ENCODE measurements around the gene PTDSS2.

PTDSS2 gene

DNA sequence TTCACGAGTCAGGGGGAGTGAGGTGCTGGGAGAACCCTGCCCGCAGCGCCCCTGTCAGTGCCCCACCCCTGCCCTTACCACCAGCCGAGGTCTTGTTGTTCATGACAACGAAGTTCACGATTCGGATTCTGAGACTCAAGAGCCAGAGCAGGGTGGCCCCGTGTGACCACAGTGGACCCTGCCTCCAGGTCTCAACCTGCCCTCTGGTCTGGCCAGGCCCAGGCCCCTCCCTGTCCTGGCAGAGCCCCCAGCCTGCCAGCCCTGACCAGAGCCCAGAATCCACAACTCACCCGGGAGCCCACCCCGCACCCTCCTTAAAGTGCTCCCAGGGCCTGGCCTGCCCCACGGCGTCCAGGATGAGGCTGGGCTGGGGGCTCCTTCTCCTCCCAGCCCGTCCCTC is 18.2 kb upstream of the PTDSS2 start:
- no peaks in the 10 kb centered on the region for H4K20me1 ChIP-seq (ENCODE audit: insufficient read depth, low read length)

DNA sequence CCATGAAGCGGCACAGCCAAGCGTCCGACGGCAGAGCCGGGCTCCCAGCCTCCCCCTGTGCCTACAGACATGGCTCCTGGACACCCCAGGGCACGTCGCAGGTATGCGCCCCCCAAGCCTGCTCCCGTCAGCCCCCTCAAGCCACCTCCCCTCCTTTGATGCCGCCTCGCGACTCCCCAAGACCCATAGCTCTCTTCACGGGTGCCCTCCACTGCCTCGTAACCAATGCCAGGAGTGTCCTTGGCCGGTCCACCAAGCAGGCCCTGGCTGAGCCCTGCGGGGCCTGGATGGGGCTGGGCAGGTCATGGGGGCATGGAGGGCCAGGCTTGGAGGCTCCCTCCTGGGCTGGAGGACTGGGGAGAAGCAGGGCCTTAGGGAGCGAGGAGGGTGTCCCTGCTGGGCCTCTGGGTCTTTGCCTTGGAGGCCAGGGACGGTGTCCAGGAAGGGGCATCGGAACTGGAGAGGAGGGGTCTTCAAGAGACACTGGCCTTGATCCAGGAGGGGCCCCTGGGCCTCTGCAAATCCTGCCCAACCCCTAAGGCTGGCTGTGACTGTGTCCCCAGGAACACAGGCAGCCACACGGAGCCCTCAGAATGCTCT is 17.5 kb upstream of the PTDSS2 start:
- no peak overlapping the region for H3K4me2 ChIP-seq (ENCODE audit: low read depth, low read length)
- no peak for TF ChIP-seq EZH2 (optimal IDR thresholded peaks at IDR 0.05; ENCODE audit: low read depth, low read length)
- TF ChIP-seq EZH2phosphoT487 (IDR thresholded peaks at IDR 0.05; ENCODE audit: low read length), result no peak
- TF ChIP-seq, protein P1, sequence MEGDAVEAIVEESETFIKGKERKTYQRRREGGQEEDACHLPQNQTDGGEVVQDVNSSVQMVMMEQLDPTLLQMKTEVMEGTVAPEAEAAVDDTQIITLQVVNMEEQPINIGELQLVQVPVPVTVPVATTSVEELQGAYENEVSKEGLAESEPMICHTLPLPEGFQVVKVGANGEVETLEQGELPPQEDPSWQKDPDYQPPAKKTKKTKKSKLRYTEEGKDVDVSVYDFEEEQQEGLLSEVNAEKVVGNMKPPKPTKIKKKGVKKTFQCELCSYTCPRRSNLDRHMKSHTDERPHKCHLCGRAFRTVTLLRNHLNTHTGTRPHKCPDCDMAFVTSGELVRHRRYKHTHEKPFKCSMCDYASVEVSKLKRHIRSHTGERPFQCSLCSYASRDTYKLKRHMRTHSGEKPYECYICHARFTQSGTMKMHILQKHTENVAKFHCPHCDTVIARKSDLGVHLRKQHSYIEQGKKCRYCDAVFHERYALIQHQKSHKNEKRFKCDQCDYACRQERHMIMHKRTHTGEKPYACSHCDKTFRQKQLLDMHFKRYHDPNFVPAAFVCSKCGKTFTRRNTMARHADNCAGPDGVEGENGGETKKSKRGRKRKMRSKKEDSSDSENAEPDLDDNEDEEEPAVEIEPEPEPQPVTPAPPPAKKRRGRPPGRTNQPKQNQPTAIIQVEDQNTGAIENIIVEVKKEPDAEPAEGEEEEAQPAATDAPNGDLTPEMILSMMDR (IDR thresholded peaks at IDR 0.05; ENCODE audit: low read length), result no peak
- no peaks in the 10 kb centered on the region for H3K36me3 ChIP-seq (replicated peaks; ENCODE audit: insufficient read depth, low read length)
- H3K4me1 ChIP-seq (ENCODE audit: low read length), result no peaks in the 10 kb centered on the region
- H3K9me3 ChIP-seq (replicated peaks; ENCODE audit: insufficient read depth, low read length), result no peaks in the 10 kb centered on the region
- H4K20me1 ChIP-seq (ENCODE audit: insufficient read depth, low read length), result no peaks in the 10 kb centered on the region
- H3K9me2 ChIP-seq (replicated peaks; ENCODE audit: insufficient read depth, low read length), result no peaks in the 10 kb centered on the region
- no peak overlapping the region for H3K9ac ChIP-seq (ENCODE audit: low read length)
- H3K79me2 ChIP-seq (ENCODE audit: low read length), result no peaks in the 10 kb centered on the region
- no peak overlapping the region for H2AFZ ChIP-seq (ENCODE audit: low read length)
- H3K4me3 ChIP-seq (ENCODE audit: low read length), result no peak overlapping the region
- H3F3A ChIP-seq (ENCODE audit: insufficient read depth, low read length), result no peaks in the 10 kb centered on the region
- no peak for DNase-seq
- H3K27me3 ChIP-seq (replicated peaks; ENCODE audit: insufficient read depth, low read length), result no peaks in the 10 kb centered on the region
- no peak overlapping the region for H3K27ac ChIP-seq (ENCODE audit: low read length)

More for the DNA sequence above, 18.2 kb upstream of the PTDSS2 start:
- H3K4me1 ChIP-seq (ENCODE audit: low read length), result no peaks in the 10 kb centered on the region
- H3K4me2 ChIP-seq (ENCODE audit: low read depth, low read length), result no peak overlapping the region
- no peak overlapping the region for H2AFZ ChIP-seq (ENCODE audit: low read length)
- no peak overlapping the region for H3K9ac ChIP-seq (ENCODE audit: low read length)
- H3K27ac ChIP-seq (ENCODE audit: low read length), result no peak overlapping the region
- H3K9me3 ChIP-seq (replicated peaks; ENCODE audit: insufficient read depth, low read length), result no peaks in the 10 kb centered on the region
- no peaks in the 10 kb centered on the region for H3K27me3 ChIP-seq (replicated peaks; ENCODE audit: insufficient read depth, low read length)
- no peak overlapping the region for H3K4me3 ChIP-seq (ENCODE audit: low read length)
- no peaks in the 10 kb centered on the region for H3K79me2 ChIP-seq (ENCODE audit: low read length)
- H3K9me2 ChIP-seq (replicated peaks; ENCODE audit: insufficient read depth, low read length), result no peaks in the 10 kb centered on the region
- no peaks in the 10 kb centered on the region for H3F3A ChIP-seq (ENCODE audit: insufficient read depth, low read length)
- no peak for TF ChIP-seq EZH2phosphoT487 (IDR thresholded peaks at IDR 0.05; ENCODE audit: low read length)
- no peak for TF ChIP-seq EZH2 (optimal IDR thresholded peaks at IDR 0.05; ENCODE audit: low read depth, low read length)
- TF ChIP-seq, protein P1 (IDR thresholded peaks at IDR 0.05; ENCODE audit: low read length), result no peak
- DNase-seq, result no peak
- no peaks in the 10 kb centered on the region for H3K36me3 ChIP-seq (replicated peaks; ENCODE audit: insufficient read depth, low read length)

DNA sequence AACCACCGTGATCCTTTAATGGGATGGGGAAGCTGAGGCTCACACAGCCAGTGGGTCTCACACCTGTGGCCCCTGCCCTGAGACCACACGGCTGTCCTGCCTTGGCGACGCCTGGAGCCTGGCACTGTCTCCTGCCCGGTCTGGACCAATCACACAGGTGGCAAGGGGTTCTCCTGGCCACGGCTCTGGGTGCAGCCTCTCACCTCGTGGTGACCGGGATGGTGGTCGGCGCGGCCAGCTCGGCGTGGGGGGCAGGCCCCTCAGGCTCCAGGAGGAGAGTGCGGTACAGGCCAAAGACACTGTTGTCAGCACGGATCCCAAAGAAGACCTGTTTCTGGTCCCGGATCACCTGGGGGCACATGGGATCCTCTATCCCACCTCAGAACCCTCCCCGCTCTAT is 17.0 kb upstream of the PTDSS2 start:
- no peak overlapping the region for H2AFZ ChIP-seq (ENCODE audit: low read length)
- H3K9me2 ChIP-seq (replicated peaks; ENCODE audit: insufficient read depth, low read length), result no peaks in the 10 kb centered on the region
- no peak overlapping the region for H3K27ac ChIP-seq (ENCODE audit: low read length)
- no peaks in the 10 kb centered on the region for H3K36me3 ChIP-seq (replicated peaks; ENCODE audit: insufficient read depth, low read length)
- H4K20me1 ChIP-seq (ENCODE audit: insufficient read depth, low read length), result no peaks in the 10 kb centered on the region
- no peaks in the 10 kb centered on the region for H3K27me3 ChIP-seq (replicated peaks; ENCODE audit: insufficient read depth, low read length)
- no peaks in the 10 kb centered on the region for H3K9me3 ChIP-seq (replicated peaks; ENCODE audit: insufficient read depth, low read length)
- H3K4me2 ChIP-seq (ENCODE audit: low read depth, low read length), result no peak overlapping the region
- TF ChIP-seq EZH2 (optimal IDR thresholded peaks at IDR 0.05; ENCODE audit: low read depth, low read length) (no peak), EZH2phosphoT487 (IDR thresholded peaks at IDR 0.05; ENCODE audit: low read length) (no peak)
- TF ChIP-seq, protein P1 (IDR thresholded peaks at IDR 0.05; ENCODE audit: low read length), result no peak
- H3K4me3 ChIP-seq (ENCODE audit: low read length), result no peak overlapping the region
- H3K9ac ChIP-seq (ENCODE audit: low read length), result no peak overlapping the region
- DNase-seq, result no peak
- H3K4me1 ChIP-seq (ENCODE audit: low read length), result no peaks in the 10 kb centered on the region
- H3F3A ChIP-seq (ENCODE audit: insufficient read depth, low read length), result no peaks in the 10 kb centered on the region
- H3K79me2 ChIP-seq (ENCODE audit: low read length), result no peaks in the 10 kb centered on the region
